Stimulated activated CD8-positive, alpha-beta memory T cell treated with anti-CD3 and anti-CD28 coated beads, Interleukin-2, amount 100 ng/mL, for 1 hour (primary cell): Measurements from ENCODE around the gene MAF.
A peak's percentile ranks its signal among the peaks of the same experiment; 100 is the strongest.

Experiments used
- DNase-seq, 2 donors: peaks; one replicate each; pipeline ENCODE4 v3.0.0-alpha.2; 2020; ENCODE audit warnings: low read depth in 2 of 2

Gene MAF

GRCh38 chr16:79612207-79612606, 11.7 kb upstream of the MAF start:
- DNase-seq = no peak

- DNase-seq = no peak
Measured at GRCh38 chr16:79610771-79611170, 10.2 kb upstream of the MAF start.

DNA sequence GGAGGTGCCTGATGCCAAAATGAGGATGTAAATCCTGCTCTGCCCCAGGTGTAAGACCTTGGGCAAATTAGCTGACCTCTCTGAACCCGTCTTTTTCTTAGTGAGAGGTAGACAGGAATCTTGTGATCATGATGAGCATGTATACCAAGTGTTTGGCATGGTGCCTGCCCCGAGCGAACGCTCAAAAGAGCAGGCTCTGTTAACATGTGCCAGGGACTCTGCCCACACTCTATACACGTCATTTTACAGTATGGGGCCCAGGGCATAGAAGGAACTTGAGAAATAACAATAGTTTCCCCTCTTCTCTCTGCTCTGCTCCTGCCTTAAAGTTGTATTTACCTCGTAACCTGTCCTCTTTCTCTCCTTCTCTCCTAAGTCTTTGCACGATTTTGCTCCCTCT, 9.3 kb upstream of the MAF start:
- DNase-seq = no peak

DNA sequence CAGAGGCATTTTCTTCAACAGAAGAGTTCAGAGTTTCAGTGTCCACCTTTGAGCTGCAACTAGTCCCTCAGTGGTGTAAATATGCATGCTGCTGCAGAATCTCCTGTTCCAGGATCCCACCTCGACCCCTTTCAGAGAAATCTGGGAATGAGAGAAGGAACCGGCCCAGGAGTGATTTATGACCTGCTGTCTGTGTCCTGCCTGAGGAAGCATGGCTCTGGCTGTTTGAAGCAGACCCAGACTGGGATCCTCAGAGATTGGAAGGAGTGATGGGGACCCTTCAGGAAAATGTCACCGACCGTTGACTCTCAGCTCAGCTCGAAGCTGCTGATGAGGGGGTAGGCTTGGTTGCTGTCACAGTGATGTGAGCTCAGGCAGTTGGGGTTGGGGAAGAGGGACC, 8.4 kb upstream of the MAF start:
- DNase-seq = no peak

DNA sequence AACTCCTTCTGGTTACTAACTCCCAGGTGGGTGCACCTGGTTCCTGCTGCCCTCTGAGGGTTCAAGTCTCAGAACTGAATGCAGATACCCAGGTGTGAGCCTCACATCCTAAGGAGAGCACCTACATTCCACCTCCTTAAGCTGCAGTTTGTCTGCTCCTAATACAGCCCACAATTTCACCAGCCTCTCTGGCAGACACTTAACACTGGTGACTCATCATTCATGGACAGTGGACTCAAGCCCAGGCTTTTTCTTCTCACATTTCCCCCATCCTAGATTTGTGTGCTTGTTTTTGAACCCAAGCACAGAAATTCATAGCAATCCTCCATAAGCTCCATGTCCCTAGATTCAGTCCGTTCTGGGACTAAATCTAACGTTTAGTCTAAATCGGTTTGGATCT, 7.0 kb upstream of the MAF start:
- no peak for DNase-seq

GRCh38 chr16:79605999-79606398, 5.5 kb upstream of the MAF start:
- no peak for DNase-seq

- no peak for DNase-seq
Measured at GRCh38 chr16:79603055-79603454, 2.5 kb upstream of the MAF start.

GRCh38 chr16:79602628-79603014, 2.1 kb upstream of the MAF start:
- DNase-seq = no peak

GRCh38 chr16:79601931-79602627, 1.5 kb upstream of the MAF start:
- peak; percentile 58 to 63 for DNase-seq

GRCh38 chr16:79601092-79601930, 774 bp upstream of the MAF start:
- no peak for DNase-seq

GRCh38 chr16:79599837-79600637, 500 bp downstream of the MAF start:
- no peak for DNase-seq

DNA sequence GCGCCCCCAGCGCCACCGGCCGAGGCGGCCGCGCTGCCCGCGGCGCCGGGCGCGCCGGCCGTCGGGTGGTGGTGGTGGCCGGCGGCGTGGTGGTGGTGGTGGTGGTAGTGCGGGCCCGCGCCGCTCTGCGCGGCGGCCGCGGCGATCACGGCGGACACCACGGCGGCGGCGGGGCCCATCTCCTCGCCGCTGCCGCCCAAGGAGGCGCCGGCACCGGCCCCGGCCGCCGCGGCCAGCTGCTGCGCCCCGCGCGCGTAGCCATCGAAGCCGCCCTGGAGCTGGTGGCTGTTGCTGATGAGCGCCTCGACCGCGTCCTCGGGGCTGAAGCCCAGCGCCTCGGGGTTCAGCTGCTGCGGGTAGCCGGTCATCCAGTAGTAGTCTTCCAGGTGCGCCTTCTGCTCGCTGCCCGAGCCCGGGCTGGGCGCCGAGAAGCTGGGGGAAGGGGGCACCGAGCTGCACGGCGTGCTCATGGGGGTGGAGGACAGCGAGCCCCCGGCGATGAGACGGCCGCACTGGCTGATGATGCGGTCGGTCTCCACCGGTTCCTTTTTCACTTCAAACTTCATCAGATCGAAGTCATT, 1.2 kb downstream of the MAF start:
- no peak for DNase-seq

GRCh38 chr16:79598348-79599181, 2.0 kb downstream of the MAF start:
- DNase-seq = no peak

GRCh38 chr16:79598063-79598347, 2.5 kb downstream of the MAF start:
- DNase-seq = no peak

DNA sequence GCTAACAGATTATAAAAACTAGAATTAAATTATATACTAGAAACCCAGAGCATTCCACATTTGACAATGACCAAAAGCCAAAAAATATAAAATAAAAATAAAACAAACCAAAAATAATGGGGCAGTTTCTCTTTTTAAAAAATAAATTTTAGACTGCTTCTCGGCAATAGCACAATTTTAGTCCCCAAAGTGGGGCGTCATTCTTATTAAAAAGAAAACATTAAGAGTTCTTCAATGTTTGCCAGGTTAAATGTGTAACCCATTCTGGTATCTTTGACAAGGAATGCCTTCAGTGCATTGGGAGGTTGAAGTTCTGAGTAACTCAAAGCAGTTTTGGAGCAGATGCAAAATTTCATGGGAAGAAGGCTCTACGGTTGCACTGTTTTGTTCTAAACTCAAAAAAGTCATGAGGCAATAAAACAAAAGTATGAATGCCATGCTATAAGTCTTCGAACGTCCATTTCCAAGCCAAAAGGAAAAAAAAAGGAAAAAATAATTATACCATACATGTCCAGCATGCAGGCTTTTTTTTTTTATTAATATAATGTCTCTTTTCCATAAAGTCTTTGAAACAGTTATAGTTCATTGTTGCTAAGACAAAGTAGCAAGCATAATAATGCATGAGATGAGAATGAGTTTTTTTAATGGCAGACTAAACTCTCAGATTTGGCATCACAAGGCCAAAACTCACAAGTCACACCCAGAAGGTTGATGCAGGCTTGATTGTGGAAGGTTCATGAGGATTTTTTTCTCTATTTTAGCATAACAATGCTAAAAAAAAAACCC, 3.1 kb downstream of the MAF start:
- DNase-seq = no peak

GRCh38 chr16:79595931-79596450, 4.5 kb downstream of the MAF start:
- no peak for DNase-seq

DNA sequence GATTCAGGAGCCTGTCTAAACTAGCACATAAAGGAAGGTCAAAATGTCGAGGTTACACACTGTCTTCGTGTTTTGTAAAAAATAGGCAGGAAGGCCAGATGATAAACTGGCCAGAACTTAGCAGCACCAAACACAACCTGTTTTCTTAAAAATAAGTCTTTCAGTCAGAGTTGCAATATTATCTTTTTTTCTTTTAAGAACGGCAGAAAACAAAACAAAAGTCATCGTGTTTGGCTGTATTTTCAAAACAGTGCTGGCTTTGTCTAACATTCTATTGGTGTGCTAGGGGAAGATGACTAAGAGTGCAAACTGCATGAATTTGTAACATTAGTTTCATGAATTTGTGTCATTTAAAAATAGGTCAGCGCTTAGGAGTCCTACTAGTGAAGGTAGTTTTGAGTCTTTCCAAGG, 5.3 kb downstream of the MAF start:
- no peak for DNase-seq

GRCh38 chr16:79593754-79594153, 6.8 kb downstream of the MAF start:
- no peak for DNase-seq

- DNase-seq = no peak
Measured at GRCh38 chr16:79593074-79593531, 7.4 kb downstream of the MAF start.

DNA sequence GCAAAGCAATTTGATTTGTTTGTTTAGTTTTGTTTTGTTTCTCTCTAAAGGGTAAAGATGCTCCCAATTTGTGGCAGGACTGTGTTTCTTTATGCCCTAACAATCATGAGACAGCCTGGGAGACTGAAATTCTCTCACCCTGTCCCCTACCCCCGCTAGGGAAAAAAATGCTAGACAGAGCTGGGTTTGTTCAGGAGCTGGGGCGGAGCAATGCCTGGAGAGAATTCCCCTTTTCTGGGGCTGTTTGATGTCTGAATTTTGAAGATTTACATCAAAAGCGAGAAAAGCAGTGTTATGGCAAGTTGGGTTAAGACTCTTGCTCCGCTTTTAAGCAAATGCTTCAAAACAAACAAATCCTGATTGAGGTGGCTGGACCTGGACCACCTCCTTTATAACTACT, 8.4 kb downstream of the MAF start:
- DNase-seq = no peak
